Left lung (tissue), 10 donors: ENCODE measurements around the gene KCTD17. TPM values are rescaled to one million over a fixed set of nuclear protein-coding genes. Genes with fewer than 3 reads are reported as not detected.
"Not testable (repeated sequence)": the region's sequence is repeated elsewhere in the genome, so short reads cannot be mapped to it uniquely, and the experiment has no call there.

ENCODE experiments used
- ATAC-seq: fragments of 200-7000 bp; cut with Tn5 transposase; one replicate; pipeline ENCODE4 v1.9.1; 2020; ENCODE audit warnings: moderate library complexity
- DNase-seq, 4 donors: peaks; one replicate each; pipeline ENCODE4 v3.0.0-alpha.2; 2013 to 2020
- H3K27ac ChIP-seq, 2 donors: fragments of 200-600 bp; sonication (generic) in 1 of 2; one replicate each; pipeline versions ENCODE4 v1.5.0 to v1.8.0; 2020 to 2021
- H3K27me3 ChIP-seq, 2 donors: fragments of 200-600 bp; sonication (generic) in 1 of 2; one replicate each; pipeline versions ENCODE4 v1.5.0 to v1.8.0; 2020 to 2021
- H3K36me3 ChIP-seq, 2 donors: fragments of 200-600 bp; sonication (generic) in 1 of 2; one replicate each; pipeline versions ENCODE4 v1.5.0 to v1.8.0; 2020 to 2021
- H3K4me1 ChIP-seq, 2 donors: fragments of 200-600 bp; one replicate each; pipeline ENCODE4 v1.8.0; 2021
- H3K4me3 ChIP-seq, 2 donors: fragments of 200-600 bp; sonication (generic) in 1 of 2; one replicate each; pipeline versions ENCODE4 v1.5.0 to v1.8.0; 2020 to 2021; ENCODE audit warnings: mild to moderate bottlenecking in 1 of 2
- H3K9me3 ChIP-seq, 2 donors: fragments of 200-600 bp; sonication (generic) in 1 of 2; one replicate each; pipeline versions ENCODE4 v1.5.0 to v1.8.0; 2020 to 2021
- CTCF ChIP-seq, 2 donors: fragments of 200-600 bp; sonication (generic) in 1 of 2; IDR thresholded peaks; one replicate each; pipeline versions ENCODE4 v1.5.0 to v1.8.0; 2021; ENCODE audit warnings: antibody characterized with exemption in 2 of 2
- intact Hi-C, 2 donors: fragments of 100-400 bp; cut with DNase I; formaldehyde crosslinking; loops; one replicate each; pipeline versions ENCODE4 v1.11.2 to v1.14.2; 2022
- polyA plus RNA-seq, 6 donors: library from polyadenylated mRNA; unstranded; fragments of 120-200 nt; gene quantifications; one replicate each; pipeline ENCODE4 v1.2.1, GENCODE V29; 2013; ENCODE audit not compliant: insufficient read length in 6 of 6
- total RNA-seq, 2 donors: library from RNA; stranded (reverse); fragmentation: NEBNext Ultra II Directional; extraction: Animal tissue kit (Norgen Biotek cat#: 25700); gene quantifications; one replicate each; pipeline ENCODE4 v1.2.1, GENCODE V29; 2021
- donor health status: DM: no; HTN: yes; CAD: no.
- donor health status: DM: no; HTN: no; CAD: no.

KCTD17 gene
- total and polyA plus RNA-seq, 8 donors: 20.5 to 34.2 (median 25.6) TPM

DNA sequence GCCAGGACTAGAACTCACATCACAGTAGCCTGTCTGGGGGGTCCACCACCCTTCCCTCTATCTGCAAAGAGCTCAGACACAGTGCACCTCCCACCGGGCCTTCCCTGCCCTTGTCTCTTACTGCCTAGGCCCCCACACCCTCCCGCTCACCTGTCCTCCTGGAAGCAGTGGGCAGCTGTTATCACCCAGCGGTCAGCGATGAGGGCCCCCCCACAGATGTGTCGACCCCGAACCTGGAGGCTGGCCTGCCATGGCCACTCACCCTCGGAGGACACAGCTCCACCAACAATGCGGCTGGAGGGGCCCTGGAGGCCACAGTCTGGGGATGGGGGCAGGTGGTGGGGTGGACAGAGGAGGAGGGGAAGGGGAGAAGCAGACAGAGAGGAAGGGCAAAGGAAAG lies 18.8 kb downstream of the KCTD17 start:
- H3K4me1 ChIP-seq: no peaks in the 10 kb centered on the region
- no peak overlapping the region for H3K4me3 ChIP-seq

DNA sequence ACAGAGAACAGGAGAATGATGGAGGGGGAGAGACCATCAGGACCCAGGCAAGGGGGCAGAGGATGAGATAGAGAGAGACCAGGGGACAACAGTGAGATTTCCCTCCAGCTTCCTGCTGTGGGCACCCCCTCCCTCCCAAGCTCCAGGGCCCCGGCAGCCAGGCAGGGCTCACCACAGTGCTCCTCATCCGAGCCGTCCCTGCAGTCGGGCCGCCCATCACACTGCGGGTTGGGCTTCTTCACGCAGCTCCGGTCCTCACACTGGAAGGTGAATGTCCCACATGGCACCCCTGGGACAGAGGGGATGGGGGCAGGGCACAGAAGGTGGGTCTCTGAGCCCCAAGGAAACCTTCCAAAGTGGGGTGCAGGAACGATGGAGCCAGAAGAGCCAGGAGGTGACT lies 19.2 kb downstream of the KCTD17 start:
- TF ChIP-seq CTCF (IDR thresholded peaks at IDR 0.05): no peak
- H3K4me3 ChIP-seq: no peak overlapping the region
- no peaks in the 10 kb centered on the region for H3K36me3 ChIP-seq
- H3K27ac ChIP-seq: no peak overlapping the region
- no peak for ATAC-seq
- peak in 1 of 4 donors; percentile 59 for DNase-seq
- peaks cover 11 to 64% of the 10 kb centered on the region in 2 donors for H3K27me3 ChIP-seq
- H3K9me3 ChIP-seq: no peaks in the 10 kb centered on the region
- intact Hi-C loops: loop anchor here in 1 of 2 donors (10.0 kb wide), 1 partner anchor 134 kb away; no protein-coding TSS in a partner anchor
- H3K4me1 ChIP-seq: no peaks in the 10 kb centered on the region

More for the DNA sequence above, 18.8 kb downstream of the KCTD17 start:
- H3K9me3 ChIP-seq: no peaks in the 10 kb centered on the region
- no peak for TF ChIP-seq CTCF (IDR thresholded peaks at IDR 0.05)
- intact Hi-C loops: loop anchor here in 1 of 2 donors (10.0 kb wide), 1 partner anchor 134 kb away; no protein-coding TSS in a partner anchor
- no peaks in the 10 kb centered on the region for H3K36me3 ChIP-seq
- ATAC-seq (no peak), DNase-seq (peak in 1 of 4 donors; percentile 59)
- no peak overlapping the region for H3K27ac ChIP-seq
- peaks cover 11 to 60% of the 10 kb centered on the region in 2 donors for H3K27me3 ChIP-seq

GRCh38 chr22:37071850-37072592 lies 20.5 kb downstream of the KCTD17 start:
- H3K36me3 ChIP-seq, ATAC-seq, H3K27ac ChIP-seq, H3K9me3 ChIP-seq, DNase-seq, H3K4me3 ChIP-seq, H3K4me1 ChIP-seq: not testable (repeated sequence)
- intact Hi-C loops: loop anchor here in 1 of 2 donors (10.0 kb wide), 1 partner anchor 133 kb away; no protein-coding TSS in a partner anchor
- peaks cover 11 to 77% of the 10 kb centered on the region in 2 donors for H3K27me3 ChIP-seq

GRCh38 chr22:37072673-37073072 lies 21.1 kb downstream of the KCTD17 start:
- no peak for DNase-seq
- peaks cover 11 to 75% of the 10 kb centered on the region in 2 donors for H3K27me3 ChIP-seq

DNA sequence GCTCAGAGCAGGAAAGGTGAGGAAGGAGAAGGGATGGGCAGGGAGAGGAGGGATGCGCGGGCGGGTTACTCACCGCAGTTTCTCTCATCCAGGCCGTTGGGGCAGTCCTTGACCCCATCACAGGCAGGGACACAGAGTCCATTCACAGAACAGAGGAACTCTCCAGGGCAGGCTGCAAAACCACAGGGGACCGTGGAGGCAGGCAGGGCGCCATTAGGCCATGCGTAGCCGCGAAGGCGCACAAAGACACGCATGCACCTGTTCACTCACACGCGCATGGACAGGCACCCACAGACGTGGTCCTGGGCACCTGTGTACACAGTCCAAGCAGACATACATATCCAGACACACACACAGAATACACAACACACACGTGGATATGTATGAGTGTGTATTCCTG lies 23.0 kb downstream of the KCTD17 start:
- H3K4me3 ChIP-seq: no peak overlapping the region
- H3K27ac ChIP-seq: no peak overlapping the region
- H3K4me1 ChIP-seq: peaks cover 0 to 4% of the 10 kb centered on the region in 2 donors
- H3K36me3 ChIP-seq: no peaks in the 10 kb centered on the region
- H3K9me3 ChIP-seq: no peaks in the 10 kb centered on the region
- ATAC-seq (no peak), DNase-seq (peak in 1 of 4 donors; percentile 71)
- TF ChIP-seq CTCF (IDR thresholded peaks at IDR 0.05): no peak
- intact Hi-C loops: loop anchor here in 1 of 2 donors (10.0 kb wide), 1 partner anchor 130 kb away; no protein-coding TSS in a partner anchor
- peaks cover 0 to 62% of the 10 kb centered on the region in 2 donors for H3K27me3 ChIP-seq

More at GRCh38 chr22:37072673-37073072, 21.1 kb downstream of the KCTD17 start:
- no peaks in the 10 kb centered on the region for H3K4me1 ChIP-seq
- H3K4me3 ChIP-seq: no peak overlapping the region
- intact Hi-C loops: loop anchor here in 1 of 2 donors (10.0 kb wide), 1 partner anchor 132 kb away; no protein-coding TSS in a partner anchor
- TF ChIP-seq CTCF (IDR thresholded peaks at IDR 0.05): no peak
- ATAC-seq: no peak
- no peak overlapping the region for H3K27ac ChIP-seq
- no peaks in the 10 kb centered on the region for H3K9me3 ChIP-seq
- H3K36me3 ChIP-seq: no peaks in the 10 kb centered on the region
